IMR-90 (cell line): Measurements from ENCODE around the gene HDGFL2. TPM values are rescaled to one million over a fixed set of nuclear protein-coding genes. Genes with fewer than 3 reads are reported as not detected.

Experiments used
- ATAC-seq: fragments of 200-7000 bp; cut with Tn5 transposase; 2 replicates; pipeline ENCODE4 v1.9.1; 2020; ENCODE audit warnings: low read depth, mild to moderate bottlenecking, moderate library complexity
- BruUV-seq: library from RNA; stranded (reverse); fragments of 400-500 nt; replicated peaks from 2 replicates; lab custom pipeline; 2021; lab: Mats Ljungman, UMichigan
- CTCF ChIA-PET: fragments of 300-600 bp; formaldehyde crosslinking; extraction: SDS; loops from one replicate; lab custom pipeline; 2021; ENCODE audit warnings: antibody characterized with exemption; lab: Yijun Ruan, JAX
- POLR2A ChIA-PET: fragments of 300-600 bp; sonication (Branson Sonifier 250); formaldehyde crosslinking; loops from one replicate; lab custom pipeline; 2022; ENCODE audit warnings: antibody characterized with exemption; ENCODE audit not compliant: unreplicated experiment; lab: Charles Lee
- DNase-seq: peaks from one replicate; pipeline ENCODE4 v3.0.0; 2013
- H2AFZ ChIP-seq: replicated peaks from 2 replicates; pipeline ENCODE3; 2013; ENCODE audit warnings: low read length, mild to moderate bottlenecking; ENCODE audit not compliant: poor library complexity
- H2AK5ac ChIP-seq: 2 replicates; pipeline ENCODE4 v1.6.1; 2013; ENCODE audit warnings: low read depth, low read length, inconsistent platforms
- H2AK9ac ChIP-seq: replicated peaks from 2 replicates; pipeline ENCODE3; 2013; ENCODE audit warnings: mild to moderate bottlenecking, low read depth, low read length, moderate library complexity; ENCODE audit not compliant: poor library complexity
- H2BK120ac ChIP-seq: 2 replicates; pipeline ENCODE4 v1.6.1; 2013; ENCODE audit warnings: low read depth, low read length, inconsistent platforms
- H2BK15ac ChIP-seq: 3 replicates; pipeline ENCODE4 v1.6.1; 2013; ENCODE audit warnings: low read depth, low read length, inconsistent platforms
- H2BK20ac ChIP-seq: 2 replicates; pipeline ENCODE4 v1.6.1; 2013; ENCODE audit warnings: low read depth, mild to moderate bottlenecking, inconsistent platforms, low read length, moderate library complexity
- H2BK5ac ChIP-seq: 2 replicates; pipeline ENCODE4 v1.6.1; 2013; ENCODE audit warnings: mild to moderate bottlenecking, low read depth, low read length, inconsistent platforms; ENCODE audit not compliant: poor library complexity, severe bottlenecking
- H3K14ac ChIP-seq: replicated peaks from 2 replicates; pipeline ENCODE4 v1.6.1; 2013; ENCODE audit warnings: low read depth, low read length, inconsistent platforms
- H3K18ac ChIP-seq: 2 replicates; pipeline ENCODE4 v1.6.1; 2013; ENCODE audit warnings: low read depth, low read length, control low read depth
- H3K23ac ChIP-seq: 2 replicates; pipeline ENCODE4 v1.6.1; 2013; ENCODE audit warnings: low read depth, low read length, inconsistent platforms
- H3K27ac ChIP-seq: 2 replicates; pipeline ENCODE4 v1.5.1; 2013; ENCODE audit warnings: mild to moderate bottlenecking, control low read depth, low read length; ENCODE audit not compliant: insufficient read depth
- H3K27me3 ChIP-seq: 2 replicates; pipeline ENCODE4 v1.6.1; 2013; ENCODE audit warnings: low read length; ENCODE audit not compliant: control insufficient read depth, insufficient read depth
- H3K36me3 ChIP-seq: 2 replicates; pipeline ENCODE4 v1.6.1; 2013; ENCODE audit warnings: low read length, mixed read lengths; ENCODE audit not compliant: control insufficient read depth, insufficient read depth
- H3K4ac ChIP-seq: 2 replicates; pipeline ENCODE4 v1.6.1; 2013; ENCODE audit warnings: low read depth, low read length, inconsistent platforms
- H3K4me1 ChIP-seq: 2 replicates; pipeline ENCODE4 v1.6.1; 2013; ENCODE audit warnings: low read length, mixed read lengths; ENCODE audit not compliant: control insufficient read depth, insufficient read depth
- H3K4me2 ChIP-seq: 2 replicates; pipeline ENCODE4 v1.6.1; 2013; ENCODE audit warnings: low read depth, mild to moderate bottlenecking, control low read depth, low read length, moderate library complexity
- H3K4me3 ChIP-seq: 2 replicates; pipeline ENCODE4 v1.5.1; 2013; ENCODE audit warnings: low read depth, mild to moderate bottlenecking, control low read depth, low read length, moderate library complexity; ENCODE audit not compliant: insufficient read depth
- H3K56ac ChIP-seq: 2 replicates; pipeline ENCODE4 v1.6.1; 2013; ENCODE audit warnings: low read length, inconsistent platforms; ENCODE audit not compliant: insufficient read depth; ENCODE audit errors: extremely low read depth
- H3K79me1 ChIP-seq, 2 experiments: 2 replicates each; pipeline ENCODE4 v1.6.1; 2013; ENCODE audit warnings: low read length in 2 of 2, inconsistent platforms in 1 of 2, low read depth in 1 of 2
- H3K9ac ChIP-seq: 2 replicates; pipeline ENCODE4 v1.6.1; 2013; ENCODE audit warnings: low read depth, low read length, control low read depth
- H3K9me1 ChIP-seq: 2 replicates; pipeline ENCODE4 v1.6.1; 2013; ENCODE audit warnings: low read length, inconsistent platforms; ENCODE audit not compliant: insufficient read depth
- H3K9me3 ChIP-seq: 2 replicates; pipeline ENCODE4 v1.6.1; 2013; ENCODE audit warnings: low read length; ENCODE audit not compliant: control insufficient read depth, insufficient read depth
- H4K20me1 ChIP-seq: 2 replicates; pipeline ENCODE4 v1.6.1; 2013; ENCODE audit warnings: low read length, inconsistent platforms; ENCODE audit not compliant: insufficient read depth
- H4K5ac ChIP-seq: 2 replicates; pipeline ENCODE4 v1.6.1; 2013; ENCODE audit warnings: mild to moderate bottlenecking, low read depth, low read length, control low read depth
- H4K8ac ChIP-seq, 2 experiments: 2 replicates each; pipeline ENCODE4 v1.6.1; 2013; ENCODE audit warnings: low read depth in 2 of 2, low read length in 2 of 2, control low read depth in 1 of 2, inconsistent platforms in 1 of 2
- H4K91ac ChIP-seq: 2 replicates; pipeline ENCODE4 v1.6.1; 2013; ENCODE audit warnings: low read depth, low read length, inconsistent platforms; ENCODE audit not compliant: insufficient read depth
- BHLHE40 ChIP-seq: fragments of 150-350 bp; IDR thresholded peaks from 2 replicates; pipeline ENCODE4 v1.6.1; 2016; ENCODE audit warnings: mild to moderate bottlenecking, low read depth, low read length
- MAFK ChIP-seq: IDR thresholded peaks from 2 replicates; pipeline ENCODE4 v1.6.1; 2012; ENCODE audit warnings: low read depth, low read length, improper control_type of control experiment
- MXI1 ChIP-seq: IDR thresholded peaks from 2 replicates; pipeline ENCODE4 v1.6.1; 2012; ENCODE audit warnings: low read depth, mild to moderate bottlenecking, low read length, moderate library complexity, borderline replicate concordance
- RCOR1 ChIP-seq: IDR thresholded peaks from 2 replicates; pipeline ENCODE4 v1.6.1; 2012; ENCODE audit warnings: mild to moderate bottlenecking, low read length, improper control_type of control experiment; ENCODE audit not compliant: insufficient replicate concordance
- WGBS, 2 experiments: methylation state at CpG; one replicate each; pipeline versions ENCODE4 v1.1.5 to v1.1.7; 2013; ENCODE audit warnings: missing lambda C conversion rate in 2 of 2; ENCODE audit not compliant: insufficient read length in 1 of 2; ENCODE audit errors: extremely low coverage in 2 of 2; 5-methylcytosine and 5-hydroxymethylcytosine counted together
- dilution Hi-C: fragments of 300-500 bp; cut with HindIII; formaldehyde crosslinking; loops from one replicate; pipeline ENCODE4 v1.14.3; 2018; ENCODE audit warnings: low sequenced_read_pairs; ENCODE audit not compliant: unreplicated experiment
- in situ Hi-C: fragments of 300-500 bp; cut with MboI; formaldehyde crosslinking; loops from 3 replicates; pipeline ENCODE4 v1.14.3; 2019; ENCODE audit warnings: low sequenced_read_pairs, inconsistent platforms, mixed read lengths
- intact Hi-C: fragments of 100-400 bp; cut with micrococcal nuclease; formaldehyde crosslinking; loops from 2 replicates; pipeline ENCODE4 v1.10.0; 2022
- polyA plus RNA-seq, 3 experiments: library from polyadenylated mRNA; depleted of rRNA; stranded (reverse); fragments of >200 nt; gene quantifications; 2 replicates each; pipeline ENCODE4 v1.2.3, GENCODE V29; 2012; ENCODE audit warnings: low replicate concordance in 1 of 3
- total RNA-seq: library from RNA; depleted of rRNA; stranded (reverse); fragments of >200 nt; gene quantifications from 2 replicates; pipeline ENCODE4 v1.2.3, GENCODE V29; 2012
- TF ChIP-seq, protein P1 (sequence below): conservative IDR thresholded peaks from 2 replicates; pipeline ENCODE4 v1.5.1; 2012; ENCODE audit warnings: mild to moderate bottlenecking, low read depth, low read length, improper control_type of control experiment
- TF ChIP-seq, protein P2 (sequence below): fragments of 150-350 bp; IDR thresholded peaks from 2 replicates; pipeline ENCODE4 v1.6.1; 2016; ENCODE audit warnings: low read depth, mild to moderate bottlenecking, low read length, moderate library complexity, borderline replicate concordance

Gene HDGFL2
- total and polyA plus RNA-seq, 2 of the 4 experiments (the other 2 are of a cell fraction), result 35.8 to 48.5 TPM

GRCh38 chr19:4529924-4530522 is 57.9 kb downstream of the HDGFL2 start:
- Histone ChIP-seq H3K4me3 (no peak overlapping the region), H3K9me1 (no peaks in the 10 kb centered on the region), H3K18ac (no peak overlapping the region), H3K79me1 (no peaks in the 10 kb centered on the region), H3K23ac (no peak overlapping the region), H3K4me2 (no peak overlapping the region), H3K36me3 (no peaks in the 10 kb centered on the region), H2BK5ac (no peak overlapping the region), H3K14ac (no peak overlapping the region), H3K27me3 (peaks cover 35% of the 10 kb centered on the region), H4K8ac (no peak overlapping the region), H2AK9ac (no peak overlapping the region), H4K20me1 (no peaks in the 10 kb centered on the region; the same call in 1 of the 2 replicates), H3K27ac (no peak overlapping the region), H3K4me1 (no peaks in the 10 kb centered on the region), H2BK20ac (no peak overlapping the region), H3K4ac (no peak overlapping the region), H3K9me3 (no peaks in the 10 kb centered on the region), H2AK5ac (no peak overlapping the region), H3K56ac (no peak overlapping the region), H2AFZ (no peak overlapping the region), H3K9ac (no peak overlapping the region), H2BK15ac (no peak overlapping the region), H2BK120ac (no peak overlapping the region), H4K91ac (no peak overlapping the region), H4K5ac (no peak overlapping the region)
- dilution Hi-C loops (no loop called here), in situ Hi-C loops (no loop called here), intact Hi-C loops (no loop called here)
- BruUV-seq, result no TSS peak
- 47% methylated on average over 4 of the region's 14 CpGs; no CpG with 5 or more reads in 1 of the 2 experiments for WGBS, 2 experiments
- CTCF ChIA-PET, result no interaction called here
- no peak for ATAC-seq
- no peak for TF ChIP-seq BHLHE40
- TF ChIP-seq, protein P1, sequence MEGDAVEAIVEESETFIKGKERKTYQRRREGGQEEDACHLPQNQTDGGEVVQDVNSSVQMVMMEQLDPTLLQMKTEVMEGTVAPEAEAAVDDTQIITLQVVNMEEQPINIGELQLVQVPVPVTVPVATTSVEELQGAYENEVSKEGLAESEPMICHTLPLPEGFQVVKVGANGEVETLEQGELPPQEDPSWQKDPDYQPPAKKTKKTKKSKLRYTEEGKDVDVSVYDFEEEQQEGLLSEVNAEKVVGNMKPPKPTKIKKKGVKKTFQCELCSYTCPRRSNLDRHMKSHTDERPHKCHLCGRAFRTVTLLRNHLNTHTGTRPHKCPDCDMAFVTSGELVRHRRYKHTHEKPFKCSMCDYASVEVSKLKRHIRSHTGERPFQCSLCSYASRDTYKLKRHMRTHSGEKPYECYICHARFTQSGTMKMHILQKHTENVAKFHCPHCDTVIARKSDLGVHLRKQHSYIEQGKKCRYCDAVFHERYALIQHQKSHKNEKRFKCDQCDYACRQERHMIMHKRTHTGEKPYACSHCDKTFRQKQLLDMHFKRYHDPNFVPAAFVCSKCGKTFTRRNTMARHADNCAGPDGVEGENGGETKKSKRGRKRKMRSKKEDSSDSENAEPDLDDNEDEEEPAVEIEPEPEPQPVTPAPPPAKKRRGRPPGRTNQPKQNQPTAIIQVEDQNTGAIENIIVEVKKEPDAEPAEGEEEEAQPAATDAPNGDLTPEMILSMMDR, result no peak
- TF ChIP-seq, protein P2, sequence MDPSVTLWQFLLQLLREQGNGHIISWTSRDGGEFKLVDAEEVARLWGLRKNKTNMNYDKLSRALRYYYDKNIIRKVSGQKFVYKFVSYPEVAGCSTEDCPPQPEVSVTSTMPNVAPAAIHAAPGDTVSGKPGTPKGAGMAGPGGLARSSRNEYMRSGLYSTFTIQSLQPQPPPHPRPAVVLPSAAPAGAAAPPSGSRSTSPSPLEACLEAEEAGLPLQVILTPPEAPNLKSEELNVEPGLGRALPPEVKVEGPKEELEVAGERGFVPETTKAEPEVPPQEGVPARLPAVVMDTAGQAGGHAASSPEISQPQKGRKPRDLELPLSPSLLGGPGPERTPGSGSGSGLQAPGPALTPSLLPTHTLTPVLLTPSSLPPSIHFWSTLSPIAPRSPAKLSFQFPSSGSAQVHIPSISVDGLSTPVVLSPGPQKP, result no peak
- TF ChIP-seq MXI1, result no peak
- no peak for TF ChIP-seq RCOR1
- TF ChIP-seq MAFK, result no peak
- POLR2A ChIA-PET, result no interaction called here
- no peak for DNase-seq
